ENCODE data around the gene PLCD3. TPM values are rescaled to one million over a fixed set of nuclear protein-coding genes. Genes with fewer than 3 reads are reported as not detected.

The PLCD3 gene
- total and polyA plus RNA-seq, 2 of the 4 experiments (the other 2 are of a cell fraction), result 5.6 to 36.6 TPM

- Histone ChIP-seq H2BK20ac (ENCODE audit: low read depth, low read length) (no peak overlapping the region), H3K4me2 (ENCODE audit: low read depth, low read length) (no peak overlapping the region), H3K4me1 (ENCODE audit: control insufficient read depth, insufficient read depth, low read length) (peaks cover 7% of the 10 kb centered on the region; the same call in 1 of the 2 replicates), H2BK15ac (ENCODE audit: low read depth, low read length) (no peak overlapping the region), H4K5ac (ENCODE audit: low read depth, low read length) (no peak overlapping the region), H3K9me1 (ENCODE audit: insufficient read depth, low read length) (no peaks in the 10 kb centered on the region), H3K9me3 (ENCODE audit: control insufficient read depth, insufficient read depth, low read length) (no peaks in the 10 kb centered on the region), H2BK5ac (ENCODE audit: low read depth, low read length, poor library complexity, severe bottlenecking) (no peak overlapping the region), H3K4ac (ENCODE audit: low read depth, low read length) (no peak overlapping the region), H2AK5ac (ENCODE audit: low read depth, low read length) (no peak overlapping the region), H3K18ac (ENCODE audit: low read depth, low read length) (no peak overlapping the region), H3K9ac (ENCODE audit: low read depth, low read length) (no peak overlapping the region), H4K91ac (ENCODE audit: insufficient read depth, low read depth, low read length) (no peak overlapping the region), H3K27me3 (ENCODE audit: control insufficient read depth, insufficient read depth, low read length) (no peaks in the 10 kb centered on the region), H4K20me1 (ENCODE audit: insufficient read depth, low read length) (peaks cover 4% of the 10 kb centered on the region), H3K14ac (replicated peaks; ENCODE audit: low read depth, low read length) (no peak overlapping the region), H3K36me3 (ENCODE audit: control insufficient read depth, insufficient read depth, low read length) (peaks cover 85% of the 10 kb centered on the region), H2AK9ac (replicated peaks; ENCODE audit: low read depth, low read length, poor library complexity) (peak overlapping the region; percentile 51), H3K23ac (ENCODE audit: low read depth, low read length) (no peak overlapping the region), H3K4me3 (ENCODE audit: insufficient read depth, low read depth, low read length) (no peak overlapping the region), H3K56ac (ENCODE audit: extremely low read depth, insufficient read depth, low read length) (no peak overlapping the region), H4K8ac (ENCODE audit: low read depth in 2 of 2, low read length in 2 of 2) (no peak overlapping the region), H3K79me1 (ENCODE audit: low read depth in 1 of 2, low read length in 2 of 2) (peaks cover 13 to 62% of the 10 kb centered on the region in 2 experiments; a peak in 3 of 4 replicates), H2BK120ac (ENCODE audit: low read depth, low read length) (no peak overlapping the region), H3K27ac (ENCODE audit: insufficient read depth, low read length) (no peak overlapping the region), H2AFZ (replicated peaks; ENCODE audit: low read length, poor library complexity) (no peak overlapping the region)
- ATAC-seq (ENCODE audit: low read depth), result peak; percentile 38
- DNase-seq, result no peak
- dilution Hi-C loops (cut with HindIII; ENCODE audit: low sequenced_read_pairs, unreplicated experiment), result no loop called here
- in situ Hi-C loops (cut with MboI; ENCODE audit: low sequenced_read_pairs), result no loop called here
- ChIA-PET POLR2A (ENCODE audit: unreplicated experiment) (no interaction called here), CTCF (no interaction called here)
- 96% methylated on average over 7 of the region's 12 CpGs; no CpG with 5 or more reads in 1 of the 2 experiments for WGBS, 2 experiments (ENCODE audit: extremely low coverage in 2 of 2, insufficient read length in 1 of 2)
- BruUV-seq (replicated peaks), result no TSS peak
- TF ChIP-seq RAD21 (IDR thresholded peaks at IDR 0.05; ENCODE audit: low read length), result no peak
- no peak for TF ChIP-seq USF2 (IDR thresholded peaks at IDR 0.05; ENCODE audit: low read depth, low read length)
- TF ChIP-seq NFE2L2 (IDR thresholded peaks at IDR 0.05; ENCODE audit: low read depth, low read length), result no peak
- TF ChIP-seq CTCF (conservative IDR thresholded peaks at IDR 0.05; ENCODE audit: low read depth, low read length), result no peak
- TF ChIP-seq BHLHE40 (IDR thresholded peaks at IDR 0.05; ENCODE audit: low read depth, low read length), result no peak
- intact Hi-C loops (cut with micrococcal nuclease), result no loop called here
These were observed 30.2 kb downstream of the PLCD3 start for GRCh38 chr17:45101883-45102811.
